GM19193 (cell line): ENCODE data around the gene MAP4K1.

Experiments
- POLR2A ChIP-seq: IDR thresholded peaks from 4 replicates; pipeline ENCODE4 v1.6.1; 2011; ENCODE audit not compliant: insufficient read depth, insufficient read length; ENCODE audit errors: extremely low read depth

MAP4K1 gene

DNA sequence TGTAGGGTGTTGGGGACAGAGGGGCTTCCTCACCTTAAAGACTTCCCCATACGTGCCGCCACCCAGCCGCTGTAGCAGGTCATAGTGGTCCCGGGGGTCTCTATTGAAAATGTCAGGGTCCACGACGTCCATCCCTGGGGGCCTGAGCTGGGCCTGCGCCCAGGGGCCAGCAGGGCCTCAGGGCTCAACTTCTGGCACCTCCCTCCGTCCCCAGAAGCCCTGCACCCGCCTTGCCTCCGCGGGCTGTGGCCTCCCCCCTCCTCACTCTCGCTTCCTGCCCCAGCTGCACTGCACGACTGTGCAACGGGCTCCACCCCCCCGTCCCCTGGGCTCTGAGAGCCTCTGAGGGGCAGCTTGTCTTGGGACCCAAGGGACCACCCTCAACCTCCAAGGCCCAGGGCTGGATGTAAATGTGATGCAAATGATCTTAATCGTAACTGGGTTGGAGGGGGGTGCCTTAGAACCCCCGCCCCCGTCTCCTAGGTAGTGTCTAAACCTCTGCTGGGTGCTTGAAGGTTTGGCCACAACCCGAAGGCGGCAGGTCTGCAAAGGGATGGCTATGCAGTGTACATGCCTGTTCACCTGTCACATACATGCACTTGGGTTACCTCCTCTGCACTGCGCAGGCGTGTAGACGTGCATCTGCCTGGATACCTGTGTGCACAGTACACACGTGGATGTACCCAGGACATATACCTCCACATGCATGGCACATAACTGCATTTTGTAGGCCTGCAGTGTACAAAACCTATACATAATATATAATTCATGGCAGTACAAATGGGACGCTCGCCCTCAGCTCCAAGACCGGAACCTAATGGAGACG is at the start of gene MAP4K1:
Gene MAP4K1, minus strand, starts transcription at position 190 of the 826 bp plus-strand sequence. Its CDS starts 58 bp downstream, at position 132.
- peak; percentile 71 for TF ChIP-seq POLR2A

DNA sequence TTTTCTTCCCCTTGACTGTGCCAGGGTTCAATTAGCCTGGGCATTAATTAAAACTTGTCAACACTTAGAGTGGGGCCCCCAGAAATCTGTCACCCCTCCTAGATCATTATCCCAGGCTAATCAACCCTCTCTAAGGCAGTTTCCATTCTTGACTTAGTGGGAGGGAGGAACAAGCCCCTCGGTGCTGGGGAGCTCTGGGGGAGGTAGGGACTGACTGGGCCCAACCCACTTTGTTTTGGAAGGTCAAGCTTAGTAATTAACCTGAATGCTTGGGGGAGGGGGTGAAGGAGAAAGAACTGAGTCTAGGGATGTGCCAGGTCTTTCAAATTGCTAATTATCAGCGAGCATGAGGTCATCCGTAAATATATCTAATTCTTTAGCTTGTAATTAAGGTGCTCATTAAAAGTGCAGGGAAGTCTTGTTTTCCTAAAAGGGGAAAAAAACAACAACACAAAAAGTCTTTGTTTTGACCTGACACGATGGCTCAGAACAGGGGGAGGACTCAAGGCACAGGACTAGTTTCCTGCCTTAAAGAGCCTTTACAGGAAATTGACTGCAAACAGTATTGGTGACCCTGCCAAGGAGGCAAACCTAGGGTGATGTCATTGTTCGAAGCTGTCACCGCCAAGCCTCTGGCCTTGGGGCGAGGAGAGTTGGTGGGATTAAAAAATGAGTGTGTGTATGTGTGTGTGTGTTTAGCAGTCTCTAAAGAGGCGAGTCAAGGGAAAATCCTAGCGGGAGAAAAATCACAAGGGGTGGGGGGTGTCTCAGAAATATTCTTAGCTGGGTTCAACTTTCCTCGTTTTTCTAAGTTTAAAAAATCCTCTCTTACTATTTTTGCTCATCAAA is 49.1 kb upstream of the MAP4K1 start:
- TF ChIP-seq POLR2A: no peak

DNA sequence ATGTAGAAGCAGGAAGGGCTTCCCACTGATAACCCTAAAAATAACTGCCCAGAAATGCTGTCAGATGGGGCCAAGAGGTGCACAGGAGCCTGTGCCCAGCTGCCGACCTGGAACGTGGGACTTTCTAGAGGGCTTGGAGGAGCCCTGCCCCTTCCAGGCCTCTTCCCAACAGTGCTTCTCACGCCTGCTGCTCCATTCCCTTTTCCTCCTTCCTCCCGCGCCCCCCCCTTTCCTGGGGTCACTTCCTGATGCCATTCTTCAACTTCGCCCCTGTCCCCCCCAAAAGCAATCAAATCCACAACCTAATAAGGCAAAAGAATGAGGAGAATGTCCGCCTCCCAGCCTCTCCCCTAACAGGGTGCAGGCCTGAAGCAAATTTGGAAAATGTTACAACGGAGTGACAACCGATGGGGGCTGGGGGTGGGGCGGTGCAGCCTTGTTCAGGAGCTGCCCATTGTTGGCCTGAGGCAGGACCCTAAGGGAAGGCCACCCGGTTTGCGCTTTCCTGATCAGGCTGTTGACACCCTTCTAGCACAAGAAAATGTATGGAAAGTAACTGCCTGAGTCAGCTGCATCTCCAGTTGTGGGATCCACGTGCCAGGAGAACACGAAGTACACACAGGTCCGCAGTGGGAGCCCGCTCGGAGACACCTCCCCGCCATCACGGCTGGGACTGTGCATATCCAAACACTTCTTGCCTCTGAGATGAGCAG is 48.4 kb upstream of the MAP4K1 start:
- no peak for TF ChIP-seq POLR2A

DNA sequence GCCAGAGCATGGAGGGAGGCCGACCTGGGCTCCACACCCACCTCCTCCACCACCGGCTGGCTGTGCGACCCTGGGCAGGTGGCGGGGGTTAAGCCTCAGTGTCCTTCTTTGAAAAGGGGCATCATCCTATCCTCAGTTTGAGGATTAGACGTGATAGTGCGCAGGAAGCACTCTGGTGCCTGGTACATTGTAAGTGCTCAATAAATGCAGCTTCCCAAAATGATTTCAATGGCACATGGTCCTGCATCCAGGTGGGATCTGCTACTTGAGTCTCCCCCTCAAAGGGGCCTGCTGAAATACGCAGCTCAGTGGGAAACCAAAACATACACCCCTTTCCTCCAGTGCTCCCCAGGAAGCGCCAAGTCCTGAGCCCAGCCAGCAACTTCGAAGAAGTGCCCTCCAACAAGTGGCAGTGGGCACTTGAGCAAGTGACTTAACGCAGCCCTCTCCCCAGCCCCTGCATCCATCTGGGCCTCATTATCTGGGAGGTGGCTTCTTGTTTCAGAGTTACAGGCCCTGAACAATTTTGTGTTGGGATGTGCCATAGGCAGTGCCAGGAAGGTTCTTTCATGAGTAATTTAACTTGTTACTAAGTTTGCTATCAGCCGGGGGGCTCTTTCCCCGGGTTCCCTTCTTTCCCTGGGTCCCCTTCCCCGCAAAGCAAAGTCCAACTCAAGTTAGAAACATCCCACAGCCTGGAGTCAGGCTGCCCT is 47.6 kb upstream of the MAP4K1 start:
- no peak for TF ChIP-seq POLR2A

DNA sequence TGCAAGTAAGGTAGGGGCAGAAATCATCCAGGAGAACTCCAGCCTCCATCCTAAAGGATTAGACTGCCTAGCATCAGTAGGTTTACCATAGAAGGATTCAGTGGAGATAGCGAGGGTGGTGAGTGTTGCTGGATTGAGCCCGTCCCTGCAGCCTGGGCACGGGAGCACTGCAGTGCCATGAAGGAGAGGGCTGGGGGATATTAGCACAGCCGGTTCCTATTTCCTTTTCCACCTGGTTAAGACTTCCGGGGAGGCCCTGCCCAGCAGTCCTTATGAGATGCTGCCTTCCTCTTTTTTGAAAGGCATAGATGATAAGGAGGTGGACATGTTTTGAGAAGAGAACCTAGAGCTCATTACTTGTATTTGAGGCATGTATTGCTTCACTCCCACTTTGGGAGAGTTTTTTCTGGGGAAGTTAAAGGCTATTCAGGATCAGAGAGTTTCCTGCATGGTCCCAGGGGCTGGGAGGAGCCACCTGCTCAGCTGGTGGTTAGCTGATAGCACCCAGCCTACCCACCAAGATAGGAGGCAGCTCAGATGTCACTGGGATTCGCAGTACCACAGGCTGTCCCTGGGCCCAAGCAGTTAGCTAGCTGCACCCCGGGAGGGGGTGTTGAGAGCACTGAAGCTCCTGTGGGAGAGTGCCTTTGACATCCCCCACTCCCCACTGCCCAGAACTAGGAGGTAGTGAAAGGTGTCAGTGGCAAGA is 46.9 kb upstream of the MAP4K1 start:
- TF ChIP-seq POLR2A: no peak

DNA sequence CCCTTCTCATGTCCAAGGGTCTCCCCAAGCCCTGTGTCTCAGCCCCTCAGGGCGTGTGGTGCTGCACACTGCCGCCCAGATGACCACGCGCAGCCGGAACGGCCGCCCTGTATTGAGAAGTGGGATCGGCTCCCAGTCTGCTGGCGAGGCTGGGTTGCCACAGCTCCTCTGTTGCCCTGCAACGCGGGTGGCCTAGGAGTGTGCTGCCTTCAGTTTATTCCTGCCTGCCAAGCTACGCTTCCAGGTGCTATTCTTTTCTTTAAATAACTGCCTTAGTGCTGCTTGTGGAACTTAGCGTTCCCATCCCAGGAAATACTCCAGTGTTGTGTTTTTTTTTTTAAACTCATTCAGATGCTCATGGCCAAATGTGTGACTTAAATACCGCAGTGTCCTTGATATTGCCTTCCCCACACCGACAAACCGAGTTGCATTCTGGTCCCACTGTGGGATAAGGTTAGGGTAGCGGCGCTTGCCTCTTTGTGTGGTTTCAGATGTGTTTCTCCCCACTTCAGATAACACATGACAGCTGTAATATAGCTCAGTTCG is 46.3 kb upstream of the MAP4K1 start:
- no peak for TF ChIP-seq POLR2A

DNA sequence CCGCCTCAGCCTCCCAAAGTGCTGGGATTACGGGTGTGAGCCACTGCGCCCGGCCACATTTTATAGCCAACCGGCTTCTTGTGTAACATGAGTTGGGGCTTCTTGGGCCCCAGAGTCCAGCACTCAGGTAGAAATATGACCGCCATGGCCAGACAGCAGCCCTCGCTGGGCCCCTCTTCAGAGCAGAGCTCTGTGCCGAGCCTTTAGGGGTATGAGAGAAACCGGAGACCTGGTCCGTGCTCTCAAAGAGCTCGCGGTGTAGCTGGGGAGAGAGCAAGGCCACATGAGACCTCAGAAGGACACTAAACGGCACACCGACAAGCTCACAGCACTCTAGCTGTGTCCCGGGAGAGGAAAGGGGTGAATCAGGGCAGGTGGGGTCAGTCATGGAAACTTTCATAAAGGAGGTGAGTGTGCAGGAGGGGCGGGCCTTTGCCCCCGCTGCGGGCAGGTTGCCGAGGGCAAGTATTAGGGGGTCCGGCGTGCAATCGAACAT is 45.5 kb upstream of the MAP4K1 start:
- TF ChIP-seq POLR2A: no peak

DNA sequence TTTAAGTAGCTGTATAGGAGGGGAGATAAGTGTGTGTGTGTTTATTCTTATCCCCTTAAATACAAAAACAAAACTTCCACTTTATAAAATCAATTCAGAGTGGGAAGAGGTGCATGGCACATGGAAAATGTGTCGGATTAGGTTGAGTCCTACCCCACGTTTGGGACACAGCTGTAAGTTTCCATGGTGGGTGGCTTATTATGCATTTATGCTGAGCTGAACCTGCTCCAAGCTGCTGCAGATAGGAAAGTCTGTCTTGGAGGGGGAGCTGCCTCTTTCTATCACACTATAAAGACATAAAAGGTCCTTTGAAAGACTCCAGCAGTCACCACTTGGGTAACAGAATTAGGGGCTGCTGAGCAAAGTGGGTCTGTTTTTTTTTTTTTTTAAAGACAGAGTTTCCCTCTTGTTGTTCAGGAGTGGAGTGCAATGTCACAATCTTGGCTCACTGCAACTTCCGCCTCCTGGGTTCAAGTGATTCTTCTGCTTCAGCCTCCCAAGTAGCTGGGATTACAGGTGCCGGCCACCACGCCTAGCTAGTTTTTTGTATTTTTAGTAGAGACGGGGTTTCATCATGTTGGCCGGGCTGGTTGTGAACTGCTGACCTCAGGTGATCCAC is 44.9 kb upstream of the MAP4K1 start:
- no peak for TF ChIP-seq POLR2A

DNA sequence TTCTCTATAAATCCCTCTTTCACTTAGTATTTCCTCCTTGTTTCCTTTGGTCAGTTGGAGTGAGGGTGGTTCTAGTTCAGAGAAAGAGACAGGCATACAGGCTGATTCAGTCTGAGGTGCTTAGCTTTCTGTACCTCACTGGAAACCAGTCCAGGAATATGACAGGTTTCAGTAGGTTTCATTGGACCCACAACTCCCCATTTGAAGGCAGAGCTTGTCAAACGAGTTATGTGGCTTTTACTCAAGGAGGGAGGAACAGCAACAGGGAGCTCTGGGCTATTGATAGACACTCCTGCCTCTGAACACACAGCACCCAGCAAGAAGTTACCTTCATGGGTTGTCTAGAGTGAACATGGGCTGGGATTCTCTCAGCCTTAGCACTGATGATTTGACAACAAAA is 44.2 kb upstream of the MAP4K1 start:
- TF ChIP-seq POLR2A: no peak

DNA sequence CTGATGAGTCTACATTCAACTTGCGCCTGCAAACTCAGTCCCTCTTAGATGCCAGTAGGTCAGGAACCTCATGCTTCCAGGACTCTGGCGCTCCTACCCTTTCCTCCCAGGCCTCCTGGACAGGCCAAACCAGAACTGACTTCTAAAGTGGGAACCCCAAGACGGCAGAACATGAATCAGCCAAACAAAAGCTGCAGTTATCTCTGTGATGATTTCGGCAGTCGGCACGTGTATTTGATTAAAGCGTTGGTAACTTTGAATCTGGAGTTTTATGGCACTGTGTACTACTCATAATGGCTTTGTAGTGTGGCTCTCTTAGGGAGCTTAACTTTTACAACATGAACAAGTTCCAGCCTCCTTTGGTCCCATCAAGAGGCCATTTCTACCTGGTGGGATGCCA is 43.4 kb upstream of the MAP4K1 start:
- TF ChIP-seq POLR2A: no peak

DNA sequence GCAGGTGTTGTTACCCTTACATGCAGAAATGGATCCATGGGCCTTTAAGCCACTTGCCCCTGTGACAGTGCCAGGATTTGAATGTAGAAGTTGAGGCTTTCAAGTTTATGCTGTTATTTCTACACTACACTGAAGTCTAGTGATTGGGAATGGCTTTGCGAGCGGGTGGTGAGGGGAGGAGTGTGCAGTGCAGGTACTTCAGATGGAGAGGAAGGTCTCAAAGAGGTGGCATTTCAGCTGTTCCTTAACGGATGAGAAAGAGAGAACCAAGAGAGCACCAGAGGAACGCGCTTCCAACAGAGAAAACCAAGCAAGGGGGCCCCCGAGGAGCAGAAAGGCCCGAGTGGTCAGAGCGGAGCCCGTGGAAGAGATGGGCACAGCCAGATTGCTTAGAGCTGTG is 43.0 kb upstream of the MAP4K1 start:
- TF ChIP-seq POLR2A: no peak

DNA sequence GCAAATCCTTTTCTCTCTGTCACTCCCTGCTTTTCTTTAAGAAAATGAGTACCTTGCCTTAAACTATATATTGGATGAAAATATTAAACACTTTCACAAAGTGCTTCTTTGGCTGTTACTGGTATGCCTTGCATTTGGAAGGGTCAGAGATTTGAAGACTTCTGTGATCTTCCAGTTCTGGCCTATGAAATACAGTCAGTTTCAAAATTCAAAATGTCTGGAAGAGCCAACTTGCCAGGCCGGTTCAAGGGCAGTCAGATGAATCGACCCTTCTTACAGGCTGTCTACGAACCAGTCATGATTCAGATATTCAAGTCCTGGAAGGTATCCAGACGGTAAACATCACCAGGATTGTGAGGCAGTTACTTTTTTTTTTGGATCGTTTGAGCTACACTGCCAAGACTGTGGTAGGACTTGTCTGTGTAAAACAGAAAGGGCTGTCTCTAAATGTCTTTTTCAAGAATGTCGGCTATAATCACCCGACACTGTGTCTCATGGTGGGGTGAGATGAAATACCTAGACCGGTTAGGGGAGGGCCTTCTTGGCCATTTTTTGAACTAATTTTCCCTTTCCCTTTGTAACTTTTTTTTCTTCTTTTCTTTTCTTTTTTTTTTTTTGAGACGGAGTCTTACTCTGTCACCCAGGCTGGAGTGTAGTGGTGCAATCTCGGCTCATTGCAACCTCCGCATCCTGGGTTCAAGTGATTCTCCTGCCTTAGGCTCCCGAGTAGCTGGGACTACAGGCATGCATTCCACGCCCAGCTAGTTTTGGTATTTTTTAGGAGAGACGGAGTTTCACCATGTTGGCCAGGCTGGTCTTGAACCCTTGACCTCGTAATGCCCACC is 40.9 kb upstream of the MAP4K1 start:
- TF ChIP-seq POLR2A: no peak

DNA sequence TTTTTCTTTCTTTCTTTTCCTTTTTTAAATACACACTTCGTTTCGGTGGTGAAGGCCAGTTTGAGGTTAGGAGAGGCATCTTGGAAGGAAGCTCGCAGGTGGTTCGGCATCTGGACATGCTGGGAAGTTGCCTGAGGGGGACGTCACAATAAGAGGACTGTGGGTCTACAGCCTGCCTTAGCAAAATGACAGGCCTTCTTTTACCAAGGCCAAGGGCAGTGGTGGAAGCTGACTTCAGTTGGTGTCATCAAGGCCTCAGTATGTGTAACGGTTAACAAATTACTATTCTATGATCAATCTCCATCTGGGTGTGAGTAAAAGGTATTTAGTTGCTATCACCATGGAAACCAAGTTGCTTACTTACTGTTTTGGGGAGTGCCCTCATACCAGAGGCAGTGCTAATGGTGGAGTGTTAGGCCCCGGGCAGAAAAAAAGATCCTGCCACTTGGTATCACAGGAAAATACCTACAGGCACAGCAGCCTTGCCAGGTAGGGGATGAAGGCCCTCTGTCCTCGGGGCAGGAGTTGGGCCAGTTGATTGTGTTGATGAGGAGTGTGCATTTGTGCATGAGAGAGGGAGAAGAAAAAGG is 40.0 kb upstream of the MAP4K1 start:
- TF ChIP-seq POLR2A: no peak
